SH-SY5Y (cell line): Measurements from ENCODE around the gene MILR1.

Experiments
- GATA2 ChIP-seq: IDR thresholded peaks from 2 replicates; pipeline ENCODE4 v1.6.1; 2011; ENCODE audit warnings: mild to moderate bottlenecking, low read depth, low read length
- GATA3 ChIP-seq: IDR thresholded peaks from 2 replicates; pipeline ENCODE4 v1.6.1; 2011; ENCODE audit warnings: low read depth, mild to moderate bottlenecking, low read length, moderate library complexity

- no peak for TF ChIP-seq GATA2
- TF ChIP-seq GATA3, result no peak
These were observed 54.4 kb downstream of the MILR1 start for GRCh38 chr17:64503341-64503740.
